ENCODE data around the gene NDUFS2.

- no peak for TF ChIP-seq POLR2A (IDR thresholded peaks at IDR 0.05; ENCODE audit: low read length)
- TF ChIP-seq GATA1 (IDR thresholded peaks at IDR 0.05; ENCODE audit: low read depth, low read length), result no peak
These were observed 57.6 kb downstream of the NDUFS2 start for GRCh38 chr1:161259765-161260164.

Measured in erythroblast (primary cell).